Measurements from ENCODE around the gene TAAR2.
"Not testable (repeated sequence)": the region's sequence is repeated elsewhere in the genome, so short reads cannot be mapped to it uniquely, and the experiment has no call there.

TAAR2 gene

GRCh38 chr6:132650429-132650828, 26.4 kb upstream of the TAAR2 start:
- Histone ChIP-seq H3K4me3 (ENCODE audit: low read depth, low read length) (no peak overlapping the region), H3K27me3 (ENCODE audit: insufficient read depth, low read depth, severe bottlenecking) (peaks cover 73% of the 10 kb centered on the region), H3K27ac (no peak overlapping the region), H3K36me3 (no peaks in the 10 kb centered on the region), H3K9me3 (ENCODE audit: severe bottlenecking) (no peaks in the 10 kb centered on the region)
- TF ChIP-seq CTCF (IDR thresholded peaks at IDR 0.05; ENCODE audit: low read depth, low read length) = no peak
- DNase-seq = no peak

- TF ChIP-seq CTCF (IDR thresholded peaks at IDR 0.05; ENCODE audit: low read depth, low read length) = no peak
- peaks cover 64% of the 10 kb centered on the region for H3K27me3 ChIP-seq (ENCODE audit: insufficient read depth, low read depth, severe bottlenecking)
- no peaks in the 10 kb centered on the region for H3K36me3 ChIP-seq
- H3K9me3 ChIP-seq (ENCODE audit: severe bottlenecking) = no peaks in the 10 kb centered on the region
- H3K27ac ChIP-seq = no peak overlapping the region
- no peak overlapping the region for H3K4me3 ChIP-seq (ENCODE audit: low read depth, low read length)
- no peak for DNase-seq
These were observed 24.8 kb upstream of the TAAR2 start for GRCh38 chr6:132648828-132649227.

GRCh38 chr6:132648356-132648755, 24.3 kb upstream of the TAAR2 start:
- no peaks in the 10 kb centered on the region for H3K36me3 ChIP-seq
- DNase-seq = no peak
- TF ChIP-seq CTCF (IDR thresholded peaks at IDR 0.05; ENCODE audit: low read depth, low read length) = no peak
- H3K9me3 ChIP-seq (ENCODE audit: severe bottlenecking) = no peaks in the 10 kb centered on the region
- no peak overlapping the region for H3K4me3 ChIP-seq (ENCODE audit: low read depth, low read length)
- no peak overlapping the region for H3K27ac ChIP-seq
- H3K27me3 ChIP-seq (ENCODE audit: insufficient read depth, low read depth, severe bottlenecking) = peaks cover 65% of the 10 kb centered on the region

GRCh38 chr6:132643547-132643946, 19.5 kb upstream of the TAAR2 start:
- Histone ChIP-seq H3K4me3 (ENCODE audit: low read depth, low read length) (no peak overlapping the region), H3K27ac (no peak overlapping the region), H3K36me3 (no peaks in the 10 kb centered on the region), H3K27me3 (ENCODE audit: insufficient read depth, low read depth, severe bottlenecking) (peaks cover 45% of the 10 kb centered on the region), H3K9me3 (ENCODE audit: severe bottlenecking) (no peaks in the 10 kb centered on the region)
- no peak for TF ChIP-seq CTCF (IDR thresholded peaks at IDR 0.05; ENCODE audit: low read depth, low read length)
- no peak for DNase-seq

GRCh38 chr6:132637135-132637534, 13.1 kb upstream of the TAAR2 start:
- H3K9me3 ChIP-seq (ENCODE audit: severe bottlenecking); H3K36me3 ChIP-seq; DNase-seq; H3K27ac ChIP-seq; H3K4me3 ChIP-seq (ENCODE audit: low read depth, low read length): not testable (repeated sequence)
- H3K27me3 ChIP-seq (ENCODE audit: insufficient read depth, low read depth, severe bottlenecking) = peaks cover 36% of the 10 kb centered on the region

GRCh38 chr6:132635906-132636305, 11.8 kb upstream of the TAAR2 start:
- H3K4me3 ChIP-seq (ENCODE audit: low read depth, low read length); H3K27ac ChIP-seq; H3K9me3 ChIP-seq (ENCODE audit: severe bottlenecking); H3K36me3 ChIP-seq; DNase-seq: not testable (repeated sequence)
- peaks cover 31% of the 10 kb centered on the region for H3K27me3 ChIP-seq (ENCODE audit: insufficient read depth, low read depth, severe bottlenecking)

- H3K27me3 ChIP-seq (ENCODE audit: insufficient read depth, low read depth, severe bottlenecking) = peaks cover 31% of the 10 kb centered on the region
- not testable (repeated sequence) for H3K36me3 ChIP-seq; H3K27ac ChIP-seq; H3K9me3 ChIP-seq (ENCODE audit: severe bottlenecking); H3K4me3 ChIP-seq (ENCODE audit: low read depth, low read length); DNase-seq
These were observed 11.2 kb upstream of the TAAR2 start for GRCh38 chr6:132635288-132635687.

All from WERI-Rb-1 (cell line).